Hematopoietic multipotent progenitor cell treated with erythropoietin and hydrocortisone succinate and interleukin-3 and kit ligand, for 8 days (in vitro differentiated cells): ENCODE measurements around the gene C19orf44.
A peak's percentile ranks its signal among the peaks of the same experiment; 100 is the strongest.
"Not testable (repeated sequence)": the region's sequence is repeated elsewhere in the genome, so short reads cannot be mapped to it uniquely, and the experiment has no call there.

ENCODE experiments used
- DNase-seq: peaks from one replicate; pipeline ENCODE4 v3.0.0-alpha.2; 2015

Gene C19orf44

DNA sequence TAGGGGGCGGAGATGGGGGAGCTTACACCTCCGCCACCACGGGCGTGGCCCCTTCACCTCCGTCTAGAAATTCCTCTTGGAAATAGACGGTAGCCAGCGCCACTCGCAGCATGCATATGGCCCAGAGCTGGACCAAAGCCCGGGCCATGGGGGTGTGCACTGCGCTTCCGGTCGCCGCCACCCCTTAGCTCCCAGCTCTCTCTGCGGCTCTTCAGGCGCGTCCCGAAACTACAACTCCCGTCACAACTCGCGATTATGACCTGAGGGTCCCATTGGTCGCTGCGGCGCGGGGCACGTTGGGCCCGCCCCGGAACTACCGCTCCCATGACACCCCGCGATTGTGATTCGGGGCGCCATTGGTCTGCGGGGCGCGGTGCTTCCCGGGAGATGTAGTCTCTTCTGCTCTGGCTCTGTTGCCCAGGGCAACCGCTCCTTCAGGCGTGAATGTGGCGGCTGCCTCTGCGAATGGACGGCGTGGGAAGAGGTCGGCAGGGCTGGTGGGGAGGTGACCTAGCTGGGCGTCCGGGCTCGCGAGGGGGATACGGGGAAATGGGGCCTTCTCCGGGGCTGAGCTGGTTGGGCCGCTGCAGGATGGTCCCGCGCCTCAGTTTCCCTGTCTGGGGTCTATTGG lies at the start of gene C19orf44, which contains the start of gene CALR3:
Gene C19orf44, plus strand, starts transcription at position 413 of the 631 bp plus-strand sequence. CDS start 4,399 bp downstream, outside the sequence.
Gene CALR3, minus strand, starts transcription at position 186 of the 631 bp plus-strand sequence. Its CDS starts 38 bp downstream, at position 148.
- DNase-seq = peak; percentile 99

DNA sequence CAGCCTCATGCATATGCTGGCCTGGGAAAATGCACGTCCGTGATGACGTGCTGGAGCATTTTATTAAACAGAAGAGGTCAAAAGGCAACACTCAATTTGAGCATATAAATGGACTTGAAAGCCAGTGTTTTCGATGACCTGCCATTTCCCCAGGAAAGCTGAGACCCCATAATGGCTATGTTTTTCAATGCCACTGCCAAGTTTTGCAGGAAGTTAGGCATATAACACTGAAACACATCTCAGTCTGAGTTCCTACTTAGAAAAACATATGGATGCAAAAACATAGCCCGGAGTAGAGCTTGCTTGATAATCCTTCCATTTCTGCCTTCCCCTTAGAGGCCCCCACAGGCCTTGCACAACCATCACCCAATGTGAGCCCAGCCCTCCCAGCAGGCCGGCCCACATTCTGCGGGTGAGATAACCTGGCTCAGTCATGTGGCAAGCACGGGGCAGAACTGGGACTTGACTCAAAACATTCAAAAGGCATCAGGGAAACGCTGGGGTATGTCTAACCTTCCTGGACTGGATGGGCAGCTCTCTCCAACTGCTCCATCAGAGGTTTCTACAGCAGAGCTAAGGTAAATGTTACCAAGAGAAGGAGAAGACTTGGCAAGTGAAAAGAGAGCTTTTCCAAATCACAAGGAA lies 49.3 kb upstream of the C19orf44 start:
- DNase-seq = peak; percentile 93

DNA sequence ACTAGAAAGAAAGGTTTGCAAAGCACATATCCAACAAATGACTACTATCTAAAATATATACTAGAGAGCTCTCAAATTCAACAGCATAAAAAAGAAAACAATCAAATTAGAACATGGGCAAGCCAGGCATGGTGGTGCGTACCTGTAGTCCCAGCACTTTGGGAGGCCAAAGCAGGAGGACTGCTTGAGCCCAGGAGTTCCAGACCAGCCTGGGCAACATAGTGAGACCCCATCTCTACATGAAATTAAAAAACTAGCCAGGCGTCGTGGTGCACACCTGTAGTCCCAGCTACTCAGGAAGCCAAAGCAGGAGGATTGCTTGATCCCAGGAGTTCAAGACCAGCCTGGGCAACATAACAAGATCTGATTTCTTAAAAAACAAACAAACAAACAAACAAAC lies 47.3 kb upstream of the C19orf44 start:
- not testable (repeated sequence) for DNase-seq

DNA sequence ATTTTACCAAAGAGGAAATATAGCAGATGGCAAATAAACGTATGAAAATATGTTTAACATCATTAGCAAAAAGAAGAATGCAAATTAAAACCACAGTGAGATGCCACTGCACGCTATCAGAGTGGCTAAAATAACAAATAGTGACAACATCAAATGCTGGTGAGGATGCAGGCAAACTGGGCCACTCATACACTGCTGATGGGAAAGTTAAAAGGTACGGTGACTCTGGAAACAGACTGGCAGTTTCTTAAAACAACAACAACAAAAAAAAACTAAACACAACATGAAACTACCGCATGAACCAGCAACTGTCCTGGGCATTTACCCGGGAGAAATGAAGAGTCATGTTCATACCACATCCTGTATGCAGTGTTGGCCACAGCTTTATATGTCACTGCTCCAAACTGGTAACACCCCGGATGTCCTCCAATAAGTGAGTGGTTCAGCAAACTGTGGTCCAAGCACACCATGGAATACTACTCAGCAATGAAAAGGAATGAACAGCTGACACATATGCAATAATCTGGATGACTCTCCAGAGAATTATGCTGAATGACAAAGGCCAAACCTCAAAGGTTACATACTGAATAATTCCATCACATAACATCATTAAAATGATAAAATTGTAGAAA lies 46.7 kb upstream of the C19orf44 start:
- DNase-seq = peak; percentile 88

DNA sequence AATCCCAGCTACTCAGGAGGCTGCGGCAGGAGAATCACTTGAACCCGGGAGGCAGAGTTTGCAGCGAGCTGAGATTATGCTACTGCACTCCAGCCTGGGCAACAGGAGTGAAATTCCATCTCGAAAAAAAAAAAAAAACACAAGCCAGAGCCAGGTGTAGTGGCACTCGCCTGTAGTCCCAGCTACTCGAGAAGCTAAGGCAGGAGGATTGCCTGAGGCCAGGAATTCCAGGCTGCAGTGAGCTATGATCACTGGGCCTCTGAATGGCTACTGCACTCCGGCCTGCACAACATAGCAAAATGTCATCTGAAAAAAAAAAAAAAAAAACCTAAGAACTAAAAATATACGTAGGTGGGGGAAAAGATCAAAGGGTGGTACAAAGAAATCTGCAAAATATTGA lies 43.9 kb upstream of the C19orf44 start:
- no peak for DNase-seq

DNA sequence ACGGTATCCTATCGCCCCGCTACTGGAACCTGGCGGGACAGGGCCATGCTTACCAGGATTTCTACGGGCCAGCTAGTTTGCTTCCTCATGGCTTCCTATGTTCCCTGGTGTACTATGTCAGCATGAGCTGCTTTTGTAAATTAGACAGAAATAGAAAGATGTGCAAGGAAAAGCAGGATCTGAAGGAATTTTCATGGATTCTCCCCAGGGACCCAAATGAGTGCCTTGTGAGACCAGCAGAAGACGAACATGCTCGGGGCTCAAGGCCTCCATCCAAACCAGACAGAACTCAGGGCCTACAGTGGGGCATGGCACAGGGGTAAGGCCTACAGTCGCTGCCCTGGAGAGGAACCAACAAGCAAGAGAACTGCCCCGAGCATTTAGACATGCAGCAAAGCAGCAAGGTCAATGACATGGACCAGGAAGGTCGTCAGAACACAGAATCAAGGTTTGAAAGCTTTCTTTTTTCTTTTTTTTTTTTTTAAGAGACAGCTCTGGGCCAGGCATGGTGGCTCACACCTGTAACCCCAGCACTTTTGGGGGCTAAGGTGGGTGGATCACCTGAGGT lies 41.8 kb upstream of the C19orf44 start:
- DNase-seq = no peak

DNA sequence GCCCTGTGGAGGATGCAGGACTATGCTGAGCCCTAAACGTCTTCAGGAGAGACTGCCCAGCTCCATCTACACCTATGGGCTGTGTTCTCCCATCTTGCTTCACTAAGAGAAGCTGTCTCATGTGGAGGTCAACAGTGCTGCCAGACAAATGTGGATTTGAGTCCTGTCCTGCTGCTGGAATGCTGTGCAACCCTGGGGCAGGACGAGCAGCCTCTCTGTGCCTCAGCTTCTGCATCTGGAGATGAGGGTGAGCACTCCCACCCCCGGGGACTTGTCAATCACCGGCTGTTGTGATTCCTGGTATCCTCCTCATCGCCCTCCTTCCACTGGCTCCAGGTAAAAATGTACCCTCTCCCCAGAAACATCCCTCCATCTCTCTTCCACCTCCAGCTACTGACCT lies 40.7 kb upstream of the C19orf44 start:
- DNase-seq = no peak

DNA sequence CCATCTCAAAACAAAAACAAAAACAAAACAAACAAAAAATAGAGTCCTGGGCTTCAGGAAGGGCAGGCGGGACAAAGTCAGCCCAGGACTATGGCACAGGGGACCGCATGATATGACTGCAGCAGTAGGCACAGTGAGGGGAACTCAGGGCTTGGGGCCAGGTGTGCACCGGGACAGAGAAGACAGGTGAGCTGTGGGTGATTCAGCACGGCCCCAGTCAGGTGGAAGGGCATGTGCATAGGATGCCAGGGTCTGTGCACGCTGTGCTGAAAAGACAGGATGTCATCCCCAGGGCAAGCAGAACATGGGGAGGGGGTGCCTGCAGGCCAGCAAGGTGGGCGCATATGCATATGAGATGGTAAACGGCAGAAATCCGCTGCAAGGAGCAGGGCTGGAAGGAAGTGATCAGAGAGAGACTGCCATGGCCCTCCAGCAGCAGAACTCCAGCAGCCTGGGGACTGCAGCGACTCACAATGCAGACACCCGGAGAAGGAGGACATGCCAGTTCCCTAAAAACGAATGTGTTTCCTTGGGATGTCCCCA lies 39.5 kb upstream of the C19orf44 start:
- no peak for DNase-seq

DNA sequence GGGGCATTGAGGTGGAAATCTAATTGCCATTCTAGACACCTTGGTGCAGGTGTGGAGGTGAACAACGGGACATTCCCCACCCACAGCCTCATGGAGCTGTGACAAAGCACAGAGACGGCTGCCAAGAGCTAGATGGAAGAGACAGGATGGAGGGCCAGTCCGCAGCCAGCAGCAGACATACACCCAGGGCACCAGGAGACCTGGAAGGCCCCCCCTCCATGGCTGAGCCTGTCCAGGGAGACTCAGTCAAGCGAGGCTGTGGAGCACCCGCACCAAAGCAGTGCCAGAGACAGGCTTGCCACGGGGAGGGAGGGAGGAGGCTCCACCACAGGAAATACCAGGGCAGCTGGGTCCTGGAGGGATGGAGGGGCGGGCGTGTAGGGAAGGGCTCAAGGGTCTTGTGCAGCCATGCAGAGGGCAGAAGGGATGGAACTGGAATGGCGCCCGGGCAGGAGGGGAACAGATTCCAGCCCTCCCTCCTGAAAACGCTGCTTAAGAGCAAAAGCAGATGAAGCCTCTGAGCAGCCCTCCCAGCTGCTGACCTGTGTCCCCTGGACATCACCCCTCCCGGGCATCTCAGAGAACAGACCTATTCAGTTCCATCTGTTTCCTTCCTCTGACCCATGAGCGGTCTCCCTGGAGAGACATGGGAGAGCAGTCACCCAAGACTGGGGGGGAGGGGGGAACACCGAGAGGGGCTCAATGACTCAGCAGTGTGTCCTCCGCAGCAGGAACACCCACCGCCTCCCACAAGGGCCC lies 38.8 kb upstream of the C19orf44 start:
- DNase-seq = no peak

DNA sequence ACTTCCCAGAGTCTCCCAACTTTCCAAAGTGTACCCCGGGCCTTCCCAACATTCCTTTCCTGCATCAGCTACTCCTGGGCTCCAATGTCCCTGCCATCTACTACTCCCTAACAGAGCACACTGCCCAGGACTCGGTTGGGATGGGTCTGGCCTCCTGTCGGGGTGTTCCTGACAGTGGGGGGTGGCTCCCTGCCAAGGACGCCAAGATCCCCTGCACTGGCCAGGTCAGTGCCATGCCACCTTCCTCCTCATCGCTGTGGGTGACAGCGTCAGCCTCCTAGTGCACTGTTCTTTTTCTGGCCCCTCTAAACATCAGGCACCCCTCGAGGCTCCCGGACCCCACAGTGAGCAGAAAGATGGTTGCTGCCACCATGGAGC lies 38.3 kb upstream of the C19orf44 start:
- DNase-seq = no peak

DNA sequence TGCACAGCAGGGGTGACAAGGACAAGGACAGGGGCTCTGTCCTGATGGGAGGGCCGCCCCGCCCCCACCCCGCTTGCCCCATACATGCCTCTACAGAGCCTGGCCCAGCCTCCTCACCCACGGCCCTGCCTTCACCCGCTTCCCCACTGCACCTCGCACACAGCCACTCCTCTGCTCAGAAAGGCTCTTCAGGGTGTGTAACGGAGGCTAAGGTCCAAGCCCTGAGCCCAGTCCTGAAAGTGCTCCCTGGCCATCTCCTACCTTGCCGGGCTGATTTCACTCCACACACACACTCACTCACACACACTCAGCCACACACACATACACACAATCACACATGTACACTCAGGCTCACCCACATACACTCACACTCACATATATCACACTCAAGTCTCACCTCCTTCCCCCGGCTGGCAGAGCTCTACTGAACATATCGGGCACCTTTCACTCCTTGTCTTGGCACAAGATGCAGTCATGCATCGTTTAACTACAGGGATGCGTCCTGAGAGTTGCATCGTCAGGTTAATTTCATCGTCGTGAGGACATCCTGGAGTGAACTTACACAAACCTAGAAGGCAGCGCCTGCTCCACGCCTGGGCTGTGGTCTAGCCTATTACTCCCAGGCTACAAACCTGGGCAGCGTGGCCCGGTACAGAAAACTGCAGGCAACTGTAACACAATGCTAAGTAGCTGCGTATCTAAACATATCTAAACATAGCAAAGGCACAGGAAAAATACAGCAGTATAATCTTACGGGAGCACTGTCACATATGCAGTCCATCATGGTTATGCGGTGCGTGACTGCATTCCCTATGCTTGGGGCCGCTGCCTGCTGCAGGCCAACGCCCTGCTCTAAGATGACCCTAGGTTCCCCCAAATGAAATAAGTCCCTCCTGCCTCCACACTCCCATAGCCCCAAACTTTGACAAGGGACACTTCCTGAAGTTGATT lies 37.5 kb upstream of the C19orf44 start:
- no peak for DNase-seq

DNA sequence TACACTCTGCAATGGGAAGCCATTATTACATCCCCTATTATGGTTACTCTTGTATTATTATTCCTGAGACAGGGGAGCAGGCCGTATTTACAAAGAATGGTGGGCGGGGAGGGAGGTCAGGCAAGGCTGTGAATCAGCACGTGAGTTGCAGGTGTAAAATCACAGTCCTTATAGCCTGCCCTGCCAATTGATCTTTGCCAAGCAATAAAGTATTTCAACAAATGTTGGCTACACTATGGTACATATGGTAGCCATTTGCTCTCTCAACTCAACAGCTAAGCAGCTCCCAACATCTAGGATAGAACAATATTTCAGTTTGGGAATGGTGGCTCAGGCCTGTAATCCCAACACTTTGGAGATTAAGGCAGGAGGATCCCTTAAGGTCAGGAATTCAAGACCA lies 36.5 kb upstream of the C19orf44 start:
- no peak for DNase-seq

DNA sequence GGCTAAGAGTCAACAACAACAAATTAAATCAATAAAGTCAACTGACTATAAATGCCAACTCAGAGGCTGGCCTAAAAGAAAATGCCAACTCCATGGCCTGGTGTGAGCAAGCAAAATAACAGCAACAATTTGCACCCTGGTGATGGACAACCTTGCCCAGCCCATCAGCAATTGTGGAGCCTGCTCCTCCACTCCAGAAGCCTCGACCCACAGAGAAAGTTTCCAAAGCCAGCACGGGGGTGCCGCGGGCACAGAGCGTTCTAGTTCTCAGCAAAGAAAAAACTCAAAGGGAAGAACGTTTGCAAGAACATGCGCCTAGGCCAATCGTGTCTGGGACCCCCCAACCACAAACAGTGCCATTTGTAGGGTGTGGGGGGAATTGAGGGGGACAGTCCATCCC lies 35.7 kb upstream of the C19orf44 start:
- DNase-seq = no peak

DNA sequence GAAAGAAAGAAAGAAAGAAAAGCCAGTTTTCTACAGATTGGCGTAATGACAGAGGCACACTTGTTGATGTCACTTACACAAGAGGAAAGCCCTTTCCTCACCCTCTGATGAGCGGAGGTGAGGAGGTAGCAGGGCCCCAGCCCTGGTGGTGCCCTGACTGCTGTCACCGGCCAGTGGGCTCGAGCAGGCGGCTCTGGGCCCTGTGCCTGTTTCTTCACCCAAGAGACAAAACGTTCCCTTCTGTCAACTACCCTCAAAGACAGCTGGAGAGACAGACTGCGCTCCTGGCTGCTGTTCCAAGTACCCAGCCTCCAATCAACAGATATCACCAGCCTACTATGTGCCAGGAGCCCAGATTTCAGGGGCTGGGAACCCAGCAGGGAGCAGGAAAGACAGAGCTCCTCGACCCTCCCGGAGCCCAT lies 34.6 kb upstream of the C19orf44 start:
- no peak for DNase-seq

DNA sequence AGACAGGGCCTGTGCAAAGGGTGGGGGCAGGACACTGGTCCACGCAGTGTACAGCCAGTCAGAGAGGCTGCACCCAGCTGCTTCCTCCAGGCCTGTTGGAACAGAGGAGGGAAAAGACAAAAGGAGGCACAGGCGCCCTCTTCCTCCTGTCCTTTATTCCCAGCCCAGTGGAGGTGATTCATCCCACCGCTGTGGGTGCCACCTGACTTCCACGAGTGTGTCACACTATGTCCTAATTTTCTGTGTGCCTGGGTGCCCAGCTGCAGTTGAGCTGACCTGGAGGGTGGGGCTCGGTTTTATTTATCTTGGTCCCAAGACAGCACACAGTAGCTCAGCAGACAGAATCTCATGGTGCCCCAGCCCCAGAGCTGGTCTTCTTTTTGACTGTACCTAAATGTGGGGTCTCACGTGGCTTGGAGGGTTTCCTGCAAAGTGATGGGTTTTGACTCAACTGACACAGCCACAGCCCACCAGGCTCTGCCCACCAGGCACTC lies 33.4 kb upstream of the C19orf44 start:
- DNase-seq = peak; percentile 72

DNA sequence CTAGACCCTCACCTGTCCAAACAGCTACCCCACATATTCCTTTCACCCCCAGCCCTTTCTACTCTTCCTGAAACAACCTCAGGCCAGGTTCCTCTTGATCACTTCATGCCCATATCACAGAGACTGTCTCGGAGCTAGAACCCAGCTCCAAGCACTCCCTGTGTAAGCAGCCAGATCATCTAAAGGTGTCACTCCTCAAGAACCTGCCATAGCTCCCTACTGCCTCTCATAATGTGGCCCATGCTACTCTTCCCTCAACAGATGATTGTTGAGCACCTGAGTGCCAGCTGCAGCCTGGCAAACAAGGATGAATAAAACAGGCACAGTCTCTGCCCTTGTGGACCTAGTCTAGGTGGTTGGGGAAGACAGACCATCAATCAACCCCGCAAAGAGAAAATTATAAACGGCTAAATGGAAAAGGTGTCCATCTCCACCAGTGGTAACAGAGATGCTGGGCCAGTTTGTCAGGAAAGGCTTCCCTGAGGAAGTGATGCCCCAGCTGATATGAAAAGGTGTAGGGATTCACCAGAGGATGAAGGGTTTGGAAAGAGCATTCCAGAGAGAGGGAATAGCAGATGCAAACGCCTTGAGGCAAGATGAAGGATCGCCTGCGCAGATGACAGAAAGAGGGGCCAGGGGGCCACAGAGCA lies 32.7 kb upstream of the C19orf44 start:
- DNase-seq = no peak

DNA sequence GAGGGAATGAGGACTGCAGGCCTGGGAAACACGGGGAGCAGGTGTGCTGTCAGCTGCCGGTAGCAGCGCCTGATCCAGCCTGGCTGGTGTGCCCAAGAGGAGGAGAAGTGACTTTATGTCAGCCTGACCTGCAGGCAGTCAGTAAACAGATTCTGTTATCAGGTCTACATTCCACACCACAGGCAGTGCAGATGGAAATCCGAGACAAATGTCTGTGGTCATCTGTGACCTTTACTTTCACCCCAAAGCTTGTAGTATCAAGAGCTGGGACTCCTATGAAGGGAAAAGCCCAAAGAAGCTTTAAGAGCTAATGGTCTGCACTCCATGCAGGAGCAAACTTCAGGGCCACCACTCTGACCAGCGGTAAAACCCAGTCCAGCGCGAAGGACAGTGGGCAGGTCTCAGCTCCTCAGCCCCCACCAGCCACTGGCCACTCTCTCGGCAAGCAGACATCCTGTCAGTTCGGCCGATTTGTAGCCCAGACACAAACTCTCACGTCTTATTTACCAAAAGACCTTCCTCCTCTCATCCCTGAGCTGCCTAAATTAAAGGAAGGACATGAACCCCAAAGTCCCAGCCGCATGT lies 32.1 kb upstream of the C19orf44 start:
- DNase-seq = peak; percentile 59

DNA sequence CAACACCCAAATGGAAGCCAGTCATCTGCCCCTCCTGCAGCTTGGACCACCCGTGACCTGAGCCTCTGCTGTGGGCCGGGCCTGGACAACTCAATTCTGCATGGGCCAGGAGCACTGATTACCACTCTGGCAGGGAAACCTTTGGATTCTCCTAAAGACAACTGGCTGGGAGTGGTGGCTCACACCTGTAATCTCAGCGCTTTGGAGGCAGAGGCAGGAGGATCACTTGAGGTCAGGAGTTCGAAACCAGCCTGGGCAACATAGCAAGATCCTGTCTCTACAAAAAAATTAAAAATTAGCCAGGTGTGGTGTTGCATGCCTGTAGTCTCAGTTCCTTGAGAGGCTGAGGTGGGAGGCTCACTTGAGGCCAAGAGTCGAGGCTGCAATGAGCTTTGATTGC lies 31.0 kb upstream of the C19orf44 start:
- no peak for DNase-seq

DNA sequence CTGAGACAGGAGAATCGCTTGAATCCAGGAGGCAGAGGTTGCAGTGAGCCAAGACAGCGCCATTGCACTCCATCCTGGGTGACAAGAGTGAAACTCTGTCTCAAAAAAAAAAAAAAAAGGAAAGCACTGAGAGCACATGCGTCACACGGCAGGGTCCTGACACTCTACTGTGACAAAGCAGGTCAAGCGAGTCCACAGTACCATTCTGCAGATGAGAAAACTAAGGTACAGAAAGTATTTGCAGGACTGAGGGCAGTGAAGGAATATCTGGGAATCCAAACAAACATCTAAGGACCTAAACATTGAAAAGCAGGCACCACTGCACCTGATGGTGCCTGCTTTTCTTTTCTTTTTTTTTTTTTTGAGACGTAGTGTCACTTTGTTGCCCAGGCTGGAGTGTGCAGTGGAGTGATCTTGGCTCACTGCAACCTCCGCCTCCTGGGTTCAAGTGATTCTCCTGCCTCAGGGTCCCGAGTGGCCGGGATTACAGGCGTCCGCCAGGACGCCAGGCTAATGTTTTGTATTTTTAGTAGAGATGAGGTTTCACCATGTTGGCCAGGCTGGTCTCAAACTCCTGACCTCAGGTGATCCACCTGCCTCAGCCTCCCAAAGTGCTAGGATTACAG lies 29.3 kb upstream of the C19orf44 start:
- not testable (repeated sequence) for DNase-seq

DNA sequence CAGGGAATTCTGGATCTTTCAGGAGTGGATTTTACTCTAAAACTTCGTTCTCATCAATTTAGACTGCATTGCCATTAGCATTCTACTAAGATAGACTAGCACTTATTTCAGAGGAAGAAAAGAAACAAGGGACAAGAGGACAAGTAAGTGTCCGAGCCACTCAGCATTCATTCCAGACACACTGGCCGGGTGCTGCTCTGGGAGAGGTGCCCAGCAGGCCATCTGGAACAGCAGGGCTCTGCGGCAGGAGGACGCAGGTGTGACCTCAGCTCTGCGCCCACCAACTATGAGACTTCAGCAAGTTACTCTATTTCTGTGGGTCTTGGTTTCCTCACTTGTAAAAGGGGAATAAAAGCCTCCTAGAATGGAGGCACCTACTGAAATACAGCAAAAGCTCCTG lies 28.6 kb upstream of the C19orf44 start:
- no peak for DNase-seq
